Stimulated activated CD4-positive, alpha-beta T cell treated with anti-CD3 and anti-CD28 coated beads, Interleukin-12 subunit alpha, Interleukin-12 subunit beta, amount 100 ng/mL, for 48 hours (primary cell): ENCODE results near the gene MBD4.
"Not testable (repeated sequence)": the region's sequence is repeated elsewhere in the genome, so short reads cannot be mapped to it uniquely, and the experiment has no call there.

Experiments used
- DNase-seq, 3 donors: peaks; one replicate each; pipeline ENCODE4 v3.0.0-alpha.2; 2020; ENCODE audit warnings: low read depth in 2 of 3, low spot score in 1 of 3

The MBD4 gene

DNA sequence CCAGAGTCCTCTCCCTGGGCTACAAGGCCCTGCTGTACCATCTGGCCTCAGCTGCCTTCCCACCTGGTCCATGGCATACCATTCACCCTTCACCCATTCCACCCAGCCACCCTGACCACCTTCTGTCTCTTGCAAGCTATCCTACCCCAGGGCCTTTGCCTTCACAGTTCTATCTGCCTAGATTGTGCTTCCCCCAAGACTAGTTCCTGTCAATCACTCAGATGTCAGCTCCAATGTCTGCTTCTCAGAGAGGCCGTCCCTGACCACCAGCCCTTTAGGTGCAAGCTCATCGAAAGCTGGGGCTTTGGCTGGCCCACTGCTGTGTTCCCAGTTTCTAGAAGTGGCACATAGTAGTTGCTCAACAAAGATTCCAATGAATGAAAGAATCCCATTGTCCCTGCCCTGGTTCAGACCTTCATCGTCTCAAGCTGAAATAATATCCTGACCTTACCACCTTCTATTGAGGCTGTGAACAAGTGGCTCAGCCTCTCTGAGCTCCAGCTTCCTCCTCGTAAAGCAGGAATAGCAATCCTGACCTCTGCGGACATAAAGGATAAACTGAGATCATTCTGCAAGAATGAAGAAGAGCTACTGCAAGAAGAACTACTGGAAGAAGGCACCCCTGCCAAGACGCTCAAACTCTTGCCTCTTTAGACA is 27.1 kb downstream of the MBD4 start:
- DNase-seq: no peak

DNA sequence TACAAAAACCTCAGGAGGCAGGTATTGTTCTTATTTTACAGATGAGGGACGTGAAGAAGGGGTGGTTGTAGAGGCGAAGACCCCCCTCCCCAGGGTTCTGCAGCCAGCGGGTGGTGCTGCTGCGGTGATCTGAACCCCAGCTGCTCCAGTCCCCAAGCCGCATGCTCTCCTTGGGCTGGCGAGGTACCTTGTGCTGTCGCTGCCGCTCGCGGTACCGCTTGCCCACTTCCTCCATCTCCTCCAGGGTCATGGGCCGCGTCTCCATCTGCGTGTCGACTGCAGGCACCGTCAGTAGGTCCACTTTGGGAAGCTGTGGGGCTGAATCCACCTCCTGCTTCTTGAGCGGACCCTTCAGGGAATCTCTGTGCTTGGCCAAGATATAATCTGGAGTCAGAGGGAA is 28.8 kb downstream of the MBD4 start:
- no peak for DNase-seq

DNA sequence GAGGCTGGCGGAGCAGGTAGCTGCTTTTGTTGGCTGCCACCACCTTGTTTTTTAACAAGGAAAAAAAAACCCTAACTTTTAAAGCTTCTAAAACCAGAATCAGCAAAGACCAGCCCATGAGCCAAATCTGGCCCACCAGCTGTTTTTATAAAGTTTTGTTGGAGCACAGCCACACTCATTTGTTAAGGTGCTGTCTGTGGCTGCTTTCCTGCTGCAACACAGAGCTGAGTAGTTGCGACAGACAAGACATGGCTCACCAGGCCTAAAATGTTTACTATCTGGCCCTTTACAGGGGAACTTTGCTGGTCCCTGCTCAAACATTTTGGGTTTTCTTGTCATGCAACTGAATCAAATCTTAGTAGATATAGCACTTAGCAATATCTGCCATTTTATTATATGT is 30.2 kb downstream of the MBD4 start:
- no peak for DNase-seq

DNA sequence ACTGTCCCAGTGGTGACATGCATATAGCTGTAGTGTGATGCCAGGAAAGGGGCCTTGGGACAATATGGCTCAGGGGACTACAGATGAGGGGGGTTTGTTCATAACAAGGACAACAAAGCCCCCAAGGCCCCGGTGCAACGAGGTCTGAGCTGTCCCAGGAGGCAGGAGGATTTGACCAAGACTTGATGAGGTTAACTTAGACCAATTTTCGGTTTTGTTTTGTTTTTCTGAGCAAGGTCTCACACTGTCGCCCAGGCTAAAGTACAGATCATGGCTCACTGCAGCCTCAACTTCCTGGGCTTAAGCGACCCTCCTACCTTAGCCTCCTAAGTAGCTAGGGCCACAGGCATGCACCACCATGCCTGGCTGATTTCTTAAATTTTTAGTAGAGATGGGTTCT is 35.1 kb downstream of the MBD4 start:
- no peak for DNase-seq

DNA sequence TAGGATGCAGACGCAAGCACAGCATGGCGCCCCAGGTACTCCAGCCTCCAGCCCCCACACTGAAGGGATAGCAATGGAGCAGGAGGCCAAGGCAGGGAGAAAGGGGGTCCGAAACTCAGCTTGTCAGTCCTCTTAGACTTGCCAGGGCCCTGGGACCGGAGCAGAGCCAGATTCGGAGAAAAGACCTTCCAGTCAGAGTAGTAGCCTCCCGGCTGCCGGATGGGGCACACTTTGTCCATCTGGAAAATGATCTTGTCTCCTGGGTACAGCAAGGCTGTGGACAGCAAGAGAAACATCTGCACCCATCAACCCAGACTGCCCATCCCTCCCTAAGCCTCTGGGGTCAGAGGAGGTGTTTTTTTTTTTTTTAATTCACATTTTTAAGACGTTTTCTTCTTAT is 35.6 kb downstream of the MBD4 start:
- DNase-seq: no peak

DNA sequence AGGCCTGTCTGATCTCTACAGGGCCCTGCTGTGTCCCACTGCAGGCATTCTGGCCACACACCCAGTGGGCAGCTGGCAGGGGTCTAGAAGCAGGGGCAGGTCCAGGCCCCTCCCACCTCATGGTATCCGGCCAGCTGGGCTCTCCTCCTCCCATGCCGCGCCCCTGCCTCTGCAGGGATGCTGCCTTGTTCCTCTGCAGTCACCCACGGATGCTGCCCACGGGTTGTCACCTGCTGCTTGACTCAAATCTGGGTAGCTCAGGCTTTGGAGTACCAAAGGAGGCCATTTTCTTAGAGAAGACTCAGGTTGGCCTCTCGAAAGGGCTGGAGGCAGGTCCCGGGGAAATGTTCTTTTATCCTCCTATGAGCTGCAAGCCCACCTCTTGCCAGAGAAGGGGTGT is 36.3 kb downstream of the MBD4 start:
- DNase-seq: no peak

DNA sequence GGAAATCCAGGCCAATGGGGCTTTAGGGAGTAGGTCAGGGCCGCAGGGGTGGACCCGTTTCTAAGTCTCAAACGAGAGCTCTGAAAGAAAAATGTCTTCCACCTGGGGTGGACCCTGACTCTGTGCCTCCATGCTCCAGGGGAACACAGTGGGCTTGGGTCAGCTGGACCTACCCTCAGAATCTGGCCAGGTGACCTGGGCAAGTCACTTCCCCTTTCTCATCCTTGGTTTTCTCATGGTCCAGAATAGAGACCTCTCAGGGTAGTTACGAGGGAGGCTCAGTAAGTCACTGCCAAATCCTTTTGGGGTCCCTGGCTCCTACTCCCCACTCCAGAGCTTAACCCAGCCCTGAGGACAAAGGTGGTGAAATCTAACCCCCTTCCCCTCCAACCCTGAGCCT is 37.1 kb downstream of the MBD4 start:
- DNase-seq: no peak

DNA sequence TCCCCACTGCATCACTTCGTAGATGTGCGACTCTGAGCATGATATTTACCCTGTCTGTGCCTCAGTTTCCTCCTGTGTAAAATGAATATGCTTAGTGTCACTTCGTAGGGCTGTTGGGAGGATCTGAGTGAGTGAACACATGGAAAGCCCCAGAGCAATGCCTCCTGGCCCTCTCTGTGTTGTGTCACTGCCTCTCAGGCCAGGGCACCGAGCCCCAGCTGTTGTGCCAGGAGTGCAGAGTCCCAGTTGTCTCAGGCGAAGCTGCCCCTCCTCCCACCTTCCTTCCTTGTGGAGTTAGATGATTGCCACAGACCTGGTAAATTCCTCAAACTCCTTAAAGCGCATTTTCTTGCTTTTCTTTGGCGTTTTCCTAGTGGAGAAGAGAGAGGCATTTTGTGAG is 37.5 kb downstream of the MBD4 start:
- DNase-seq: no peak

DNA sequence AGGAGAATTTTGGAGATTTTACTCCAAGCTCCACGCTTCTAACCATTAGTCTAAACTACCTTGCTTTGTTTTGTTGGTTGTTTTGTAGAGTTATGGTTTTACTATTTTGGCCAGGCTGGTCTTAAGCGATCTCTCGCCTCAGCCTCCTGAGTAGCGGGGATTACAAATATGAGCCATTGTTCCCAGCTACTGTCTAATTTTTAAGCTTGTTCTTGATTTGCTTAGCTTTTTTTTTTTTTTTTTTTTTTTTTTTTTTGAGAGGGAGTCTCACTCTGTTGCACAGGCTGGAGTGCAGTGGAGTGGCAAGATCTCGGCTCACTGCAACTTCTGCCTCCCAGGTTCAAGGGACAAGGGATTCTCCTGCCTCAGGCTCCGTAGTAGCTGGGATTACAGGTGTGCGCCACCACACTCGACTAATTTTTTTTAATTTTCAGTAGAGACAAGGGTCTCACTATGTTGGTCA is 39.8 kb downstream of the MBD4 start:
- no peak for DNase-seq

DNA sequence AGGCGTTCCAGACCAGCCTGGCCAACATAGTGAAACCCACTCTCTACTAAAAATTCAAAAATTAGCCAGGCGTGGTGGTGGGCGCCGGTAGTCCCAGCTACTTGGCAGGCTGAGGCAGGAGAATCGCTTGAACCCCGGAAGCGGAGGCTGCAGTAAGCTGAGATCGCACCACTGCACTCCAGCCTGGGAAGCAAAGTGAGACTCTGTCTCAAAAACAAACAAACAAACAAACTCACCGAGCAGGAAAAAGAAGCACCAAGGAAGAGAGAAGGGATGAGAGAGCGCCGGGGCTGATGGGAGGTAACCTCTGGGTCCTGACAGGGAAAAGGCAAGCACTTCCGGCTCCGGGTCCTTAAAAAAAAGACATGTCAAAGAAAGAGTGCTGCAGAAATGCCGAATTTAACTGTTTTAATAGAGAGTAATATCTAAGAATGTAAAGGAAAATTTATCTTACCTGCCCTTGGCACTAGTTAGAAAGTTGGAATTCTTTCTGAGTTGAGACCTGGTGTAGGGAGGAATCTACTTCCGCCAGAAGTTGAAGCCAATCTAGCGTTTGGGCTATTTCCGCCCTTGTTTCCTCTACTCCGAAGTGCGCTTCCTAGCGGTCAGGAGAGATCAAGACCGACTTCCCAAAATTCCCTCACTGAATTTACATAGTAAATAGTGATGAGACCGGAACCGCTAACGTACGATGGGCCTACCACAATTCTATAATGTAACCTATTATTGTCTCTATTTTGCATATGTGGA is 40.4 kb downstream of the MBD4 start:
- peak; percentile 44 to 77 (median 61) for DNase-seq

DNA sequence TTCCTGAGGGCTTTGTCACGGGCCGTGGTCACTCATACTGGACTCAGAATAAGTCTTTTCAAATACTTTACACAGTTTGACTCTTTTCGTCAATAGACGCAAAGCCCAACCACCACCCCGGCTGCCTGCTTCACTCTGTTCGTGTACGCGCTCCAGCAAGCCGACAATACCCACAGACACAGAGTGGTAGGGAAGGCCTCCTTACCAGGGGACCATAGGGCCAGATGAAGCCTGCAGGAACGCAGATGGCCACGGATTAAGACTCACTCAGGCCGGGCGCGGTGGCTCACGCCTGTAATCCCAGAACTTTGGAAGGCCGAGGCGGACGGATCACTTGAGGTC is 41.0 kb downstream of the MBD4 start:
- peak in 1 of 3 donors; percentile 5 for DNase-seq

DNA sequence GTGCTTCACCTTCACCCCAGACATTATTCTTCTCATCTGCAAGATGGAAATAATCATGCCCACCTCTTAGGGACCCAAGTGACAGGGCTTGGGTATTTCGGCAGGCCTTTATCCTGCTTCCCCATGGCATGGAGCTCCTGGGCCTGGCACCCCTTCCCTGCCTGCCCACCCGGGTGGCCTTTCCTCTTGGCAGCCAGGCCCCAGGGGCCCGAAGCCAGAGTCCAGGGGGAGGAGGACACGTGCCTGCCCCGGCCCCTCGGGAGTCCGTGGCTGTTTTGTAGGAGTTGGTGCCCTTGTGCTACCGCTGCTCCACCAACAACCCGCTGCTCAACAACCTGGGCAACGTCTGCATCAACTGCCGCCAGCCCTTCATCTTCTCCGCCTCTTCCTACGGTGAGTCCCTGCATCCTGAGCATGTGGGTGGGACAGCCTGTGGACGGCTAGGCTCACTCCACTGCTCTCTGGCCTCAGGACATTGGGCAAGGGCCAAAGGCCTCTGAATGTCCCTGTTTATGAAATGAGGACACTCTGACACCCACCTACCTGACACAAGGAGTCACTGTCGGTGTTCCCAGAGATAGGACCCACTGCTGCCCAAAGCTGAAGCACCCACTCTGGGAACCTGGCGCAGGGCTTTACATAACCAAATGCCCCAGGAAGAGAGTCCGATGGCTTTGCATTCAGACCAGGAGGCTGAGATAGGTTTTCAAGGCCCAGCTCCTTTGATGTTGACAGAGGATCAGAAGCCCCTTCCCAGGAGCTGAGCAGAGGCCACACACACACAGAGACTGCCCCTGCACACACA is 45.8 kb downstream of the MBD4 start:
- not testable (repeated sequence) for DNase-seq

DNA sequence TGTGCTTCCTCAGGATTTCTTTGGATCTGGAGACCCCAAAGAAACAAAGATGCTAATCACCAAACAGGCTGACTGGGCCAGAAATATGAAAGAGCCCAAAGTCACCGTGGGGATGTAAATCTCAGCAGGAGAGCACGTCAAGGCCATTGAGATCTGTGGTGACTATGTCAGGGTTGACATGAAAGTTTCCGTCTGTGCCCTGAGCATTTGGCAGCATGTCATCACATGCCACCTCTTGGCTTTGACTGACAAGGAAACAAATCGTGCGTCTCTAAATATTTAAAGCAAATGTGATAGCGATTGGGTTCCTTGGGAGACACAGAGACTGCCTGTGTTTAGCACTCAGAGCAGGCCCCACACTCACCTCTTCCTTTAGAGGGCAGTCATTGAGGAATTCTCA is 46.5 kb downstream of the MBD4 start:
- no peak for DNase-seq

DNA sequence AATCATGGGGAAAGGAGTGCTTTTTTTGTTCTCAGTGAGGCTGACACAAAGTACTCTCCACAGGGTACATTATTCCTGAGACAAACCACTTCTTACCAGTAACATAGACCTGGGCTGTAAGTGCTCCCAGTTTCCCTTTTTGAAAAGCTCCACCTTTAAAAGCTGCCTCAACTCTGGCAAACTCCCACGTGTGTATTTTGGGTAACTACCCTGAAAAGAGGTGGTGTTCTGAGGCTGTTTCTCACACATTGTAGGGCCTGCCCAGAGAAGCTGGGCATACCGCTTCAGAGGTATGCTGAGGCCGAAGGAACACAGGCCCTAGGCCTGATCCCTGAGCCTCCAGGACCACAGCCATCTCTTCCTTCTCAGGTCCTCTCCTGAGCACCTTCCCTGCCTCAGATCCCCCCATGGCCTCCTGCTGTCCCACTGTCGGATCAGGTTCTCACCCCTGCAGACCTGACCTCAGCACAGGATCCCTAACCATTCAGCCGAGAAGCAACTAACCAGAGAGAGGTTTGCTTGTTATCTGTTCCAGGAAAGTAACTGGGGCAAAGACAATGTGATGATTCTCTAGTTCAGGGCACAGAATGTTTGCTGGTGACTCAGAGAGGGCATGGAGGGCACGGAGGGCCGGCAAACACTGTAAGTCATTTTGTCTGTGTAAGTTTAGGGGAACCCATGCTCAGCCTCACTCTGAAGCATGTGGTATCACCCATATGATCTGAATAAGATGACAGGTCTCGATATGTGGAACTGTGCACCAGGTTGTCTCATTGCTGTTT is 47.5 kb downstream of the MBD4 start:
- DNase-seq: not testable (repeated sequence)

DNA sequence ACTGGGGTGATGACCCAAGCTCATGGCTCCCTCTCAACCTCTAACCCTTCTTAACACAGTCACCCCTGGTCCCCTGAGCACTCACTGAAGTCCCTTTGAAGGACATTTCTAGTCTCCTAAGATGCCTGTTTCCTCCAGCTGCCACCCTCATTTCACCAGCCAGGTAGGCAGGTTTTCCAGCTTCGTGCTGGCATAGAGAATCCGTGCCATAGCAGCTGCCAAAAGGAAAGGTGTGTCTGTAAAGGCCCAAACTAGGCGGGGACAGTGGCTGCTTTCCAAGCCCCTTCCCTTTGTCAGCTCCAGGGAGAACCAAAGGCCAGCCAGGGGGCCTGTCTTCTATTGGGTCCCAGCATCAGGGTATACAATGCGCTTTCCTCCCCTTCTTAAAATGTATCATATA is 48.2 kb downstream of the MBD4 start:
- DNase-seq: not testable (repeated sequence)

DNA sequence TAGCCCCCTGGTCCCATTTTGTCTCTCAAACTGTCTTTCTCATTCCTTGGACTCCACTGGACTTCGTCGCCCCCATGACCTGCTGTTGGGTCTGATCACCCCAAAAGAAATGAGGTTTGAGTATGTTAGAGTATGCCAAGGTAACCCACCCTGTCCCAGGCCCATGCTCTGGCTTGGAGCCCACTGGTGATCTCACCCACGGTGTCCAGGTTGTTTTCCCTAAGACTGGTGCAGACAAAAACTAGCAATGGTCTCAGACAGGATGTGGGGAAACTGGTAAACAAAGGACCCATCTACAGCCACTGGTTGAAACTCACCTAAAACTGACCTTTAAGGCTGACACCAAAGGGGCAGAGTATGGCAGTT is 50.2 kb downstream of the MBD4 start:
- DNase-seq: no peak

DNA sequence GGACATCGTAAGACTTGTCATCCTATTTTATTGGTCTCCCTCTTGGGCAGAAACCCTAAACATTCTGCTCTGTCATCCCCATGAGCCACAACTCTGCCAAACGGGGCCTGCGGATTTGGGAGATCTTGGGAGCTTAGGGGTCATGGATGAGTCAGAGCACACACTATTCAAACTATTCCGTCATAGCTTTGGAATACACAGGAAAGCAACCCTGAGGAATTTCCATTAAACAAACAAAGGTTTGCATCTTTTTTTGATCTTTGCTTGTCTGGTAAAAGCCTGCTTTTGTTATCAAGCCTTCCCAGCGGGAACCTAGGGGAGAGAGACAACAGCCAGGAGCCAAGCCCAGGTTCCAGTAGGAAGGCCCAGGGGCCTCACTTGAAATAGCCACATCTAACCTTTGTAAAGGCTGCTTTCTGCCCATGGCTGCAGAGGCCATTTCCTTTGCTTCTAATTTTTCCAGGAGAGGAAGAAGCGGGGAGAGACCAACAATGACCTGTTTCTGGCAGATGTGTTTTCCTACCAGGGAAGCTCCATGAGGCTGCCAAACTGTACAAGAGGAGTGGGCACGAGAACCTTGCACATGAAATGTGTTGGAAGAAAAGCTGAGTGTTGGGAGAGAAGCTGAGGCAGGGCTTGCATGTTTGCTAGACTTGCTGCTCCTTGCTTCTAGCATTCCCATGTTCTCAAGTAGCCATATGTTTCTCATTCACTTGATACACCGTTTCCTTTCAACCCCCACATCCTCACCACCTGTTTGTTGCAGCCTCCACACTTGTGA is 50.8 kb downstream of the MBD4 start:
- DNase-seq: not testable (repeated sequence)

DNA sequence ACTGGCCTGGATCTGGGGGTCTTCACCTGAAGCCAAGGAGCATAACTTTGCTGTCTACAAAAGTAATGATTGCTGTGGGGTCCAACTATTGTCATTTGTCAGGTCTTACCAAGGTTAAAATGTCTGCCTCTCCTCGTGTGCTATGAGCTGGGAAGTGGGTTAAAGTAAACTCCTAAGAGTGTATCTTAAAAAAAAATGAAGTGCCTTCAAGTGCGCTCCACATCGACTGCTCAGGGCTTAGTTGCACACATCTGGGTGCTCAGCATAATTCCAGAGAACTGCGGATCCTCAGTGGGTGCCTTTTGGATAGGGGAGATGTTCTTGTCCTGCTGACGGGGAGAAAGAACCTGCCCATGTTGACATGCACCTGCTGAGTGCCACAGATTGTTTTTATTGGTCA is 52.3 kb downstream of the MBD4 start:
- no peak for DNase-seq

DNA sequence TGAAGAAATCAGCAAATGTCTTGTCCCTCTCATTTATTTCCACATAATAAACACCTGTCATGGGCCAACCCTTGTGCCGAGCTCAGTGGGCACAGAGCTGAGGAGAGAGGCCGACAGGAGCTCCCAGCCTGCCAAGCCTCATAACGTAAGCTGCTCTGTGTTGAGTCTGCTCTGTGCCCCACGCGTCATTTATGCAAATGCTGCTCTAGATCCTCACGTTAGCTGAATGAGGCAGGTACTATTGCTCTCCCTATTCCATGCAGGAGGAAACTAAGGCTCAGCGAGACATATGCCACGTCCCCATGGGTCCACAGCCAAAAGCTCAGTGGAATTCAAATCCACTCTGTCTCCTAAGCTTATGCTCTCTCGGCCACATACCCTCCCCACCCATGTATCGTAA is 52.8 kb downstream of the MBD4 start:
- no peak for DNase-seq

DNA sequence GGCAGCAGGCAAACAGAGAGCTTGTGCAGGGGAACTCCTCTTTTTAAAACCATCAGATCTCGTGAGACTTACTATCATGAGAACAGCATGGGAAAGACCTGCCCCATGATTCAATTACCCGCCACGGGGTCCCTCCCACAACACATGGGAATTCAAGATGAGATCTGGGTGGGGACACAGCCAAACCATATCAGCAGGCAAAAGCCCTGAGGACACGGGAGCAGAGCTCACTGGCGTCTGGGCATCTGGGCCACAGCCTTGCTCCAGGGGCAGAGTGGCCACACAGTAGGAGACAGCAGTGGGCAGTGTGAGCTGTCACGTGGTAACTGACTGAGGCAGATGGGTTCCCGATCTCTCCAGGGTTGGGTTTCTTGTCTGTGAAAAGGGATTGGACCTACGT is 54.2 kb downstream of the MBD4 start:
- DNase-seq: not testable (repeated sequence)
